ENCODE measurements around the gene AFM.

The AFM gene, protein sequence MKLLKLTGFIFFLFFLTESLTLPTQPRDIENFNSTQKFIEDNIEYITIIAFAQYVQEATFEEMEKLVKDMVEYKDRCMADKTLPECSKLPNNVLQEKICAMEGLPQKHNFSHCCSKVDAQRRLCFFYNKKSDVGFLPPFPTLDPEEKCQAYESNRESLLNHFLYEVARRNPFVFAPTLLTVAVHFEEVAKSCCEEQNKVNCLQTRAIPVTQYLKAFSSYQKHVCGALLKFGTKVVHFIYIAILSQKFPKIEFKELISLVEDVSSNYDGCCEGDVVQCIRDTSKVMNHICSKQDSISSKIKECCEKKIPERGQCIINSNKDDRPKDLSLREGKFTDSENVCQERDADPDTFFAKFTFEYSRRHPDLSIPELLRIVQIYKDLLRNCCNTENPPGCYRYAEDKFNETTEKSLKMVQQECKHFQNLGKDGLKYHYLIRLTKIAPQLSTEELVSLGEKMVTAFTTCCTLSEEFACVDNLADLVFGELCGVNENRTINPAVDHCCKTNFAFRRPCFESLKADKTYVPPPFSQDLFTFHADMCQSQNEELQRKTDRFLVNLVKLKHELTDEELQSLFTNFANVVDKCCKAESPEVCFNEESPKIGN

DNA sequence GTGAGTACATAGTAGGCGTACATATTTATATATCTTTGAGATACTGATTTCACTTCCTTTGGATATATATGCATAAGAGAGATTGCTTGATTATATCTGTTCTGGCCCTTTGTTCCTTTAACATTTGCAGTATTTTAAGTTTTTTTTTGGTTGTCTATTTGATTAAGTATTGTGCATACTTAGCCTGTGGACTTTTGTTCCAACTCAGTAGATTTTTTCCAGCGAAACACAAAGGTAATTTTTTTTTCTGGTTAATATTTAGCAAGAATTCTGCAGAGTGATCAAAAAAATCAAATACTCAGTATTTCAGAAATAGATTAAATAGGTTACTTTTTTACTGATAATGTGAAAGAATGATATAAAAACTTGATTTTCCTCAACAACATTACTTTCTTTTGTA lies at the start of gene AFM:
AFM (plus strand) TSS at position 388 of the 400 bp plus-strand sequence. CDS start 31 bp downstream, outside the sequence.
- no peak for DNase-seq (ENCODE audit: low read depth)

DNA sequence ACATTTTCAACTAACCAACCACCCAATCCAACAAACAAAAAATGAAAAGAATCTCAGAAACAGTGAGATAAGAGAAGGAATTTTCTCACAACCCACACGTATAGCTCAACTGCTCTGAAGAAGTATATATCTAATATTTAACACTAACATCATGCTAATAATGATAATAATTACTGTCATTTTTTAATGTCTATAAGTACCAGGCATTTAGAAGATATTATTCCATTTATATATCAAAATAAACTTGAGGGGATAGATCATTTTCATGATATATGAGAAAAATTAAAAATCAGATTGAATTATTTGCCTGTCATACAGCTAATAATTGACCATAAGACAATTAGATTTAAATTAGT lies 49.8 kb upstream of the AFM start:
- no peak for DNase-seq (ENCODE audit: low read depth)

DNA sequence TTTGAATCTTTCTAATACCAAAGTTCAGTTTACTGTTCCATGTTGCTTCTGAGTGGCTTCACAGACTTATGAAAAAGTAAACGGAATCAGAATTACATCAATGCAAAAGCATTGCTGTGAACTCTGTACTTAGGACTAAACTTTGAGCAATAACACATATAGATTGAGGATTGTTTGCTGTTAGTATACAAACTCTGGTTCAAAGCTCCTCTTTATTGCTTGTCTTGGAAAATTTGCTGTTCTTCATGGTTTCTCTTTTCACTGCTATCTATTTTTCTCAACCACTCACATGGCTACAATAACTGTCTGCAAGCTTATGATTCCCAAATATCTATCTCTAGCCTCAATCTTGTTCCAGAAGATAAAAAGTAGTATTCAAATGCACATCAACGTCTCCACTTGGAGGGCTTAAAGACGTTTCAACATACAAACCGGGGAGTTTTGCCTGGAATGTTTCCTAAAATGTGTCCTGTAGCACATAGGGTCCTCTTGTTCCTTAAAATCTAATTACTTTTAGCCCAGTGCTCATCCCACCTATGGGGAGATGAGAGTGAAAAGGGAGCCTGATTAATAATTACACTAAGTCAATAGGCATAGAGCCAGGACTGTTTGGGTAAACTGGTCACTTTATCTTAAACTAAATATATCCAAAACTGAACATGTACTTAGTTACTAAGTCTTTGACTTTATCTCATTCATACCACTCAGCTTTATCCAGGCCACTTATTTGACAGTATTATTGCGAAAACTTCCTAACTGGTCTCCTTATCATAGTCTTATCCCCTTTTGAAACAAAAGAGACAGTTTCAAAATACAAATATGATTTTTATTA lies 49.2 kb upstream of the AFM start:
- DNase-seq (ENCODE audit: low read depth) = no peak

DNA sequence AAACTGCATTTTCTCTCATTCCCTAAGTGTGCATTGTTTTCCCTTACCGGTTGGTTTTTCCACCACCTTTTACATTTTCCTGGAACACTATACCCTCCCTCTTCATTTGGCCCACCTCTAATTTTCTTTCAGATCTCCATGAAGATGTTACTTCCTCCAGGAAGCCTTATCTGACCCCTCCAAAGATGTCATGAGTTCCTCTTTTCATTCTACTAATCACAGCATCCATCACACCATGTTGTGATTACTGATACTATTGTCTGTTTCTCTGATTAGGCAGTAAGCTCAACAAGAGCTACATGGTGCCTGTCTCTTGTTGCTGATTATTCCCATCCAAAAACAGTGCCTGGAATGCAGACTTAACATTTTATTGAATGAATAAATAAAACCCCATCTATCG lies 48.4 kb upstream of the AFM start:
- DNase-seq (ENCODE audit: low read depth) = no peak

DNA sequence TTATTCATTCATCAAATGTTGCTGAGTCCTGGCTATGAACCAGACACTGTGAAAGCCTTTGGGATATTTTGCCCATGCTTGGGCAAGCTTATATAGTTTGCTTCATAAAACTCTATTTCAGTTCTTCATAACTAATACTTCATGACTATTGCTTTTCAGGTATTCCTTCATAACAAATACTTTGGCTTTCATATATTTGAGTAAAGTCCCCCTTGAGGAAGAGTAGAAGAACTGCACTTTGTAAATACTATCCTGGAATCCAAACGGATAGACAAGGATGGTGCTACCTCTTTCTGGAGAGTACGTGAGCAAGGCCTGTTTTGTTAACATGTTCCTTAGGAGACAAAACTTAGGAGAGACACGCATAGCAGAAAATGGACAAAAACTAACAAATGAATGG lies 47.2 kb upstream of the AFM start:
- no peak for DNase-seq (ENCODE audit: low read depth)

DNA sequence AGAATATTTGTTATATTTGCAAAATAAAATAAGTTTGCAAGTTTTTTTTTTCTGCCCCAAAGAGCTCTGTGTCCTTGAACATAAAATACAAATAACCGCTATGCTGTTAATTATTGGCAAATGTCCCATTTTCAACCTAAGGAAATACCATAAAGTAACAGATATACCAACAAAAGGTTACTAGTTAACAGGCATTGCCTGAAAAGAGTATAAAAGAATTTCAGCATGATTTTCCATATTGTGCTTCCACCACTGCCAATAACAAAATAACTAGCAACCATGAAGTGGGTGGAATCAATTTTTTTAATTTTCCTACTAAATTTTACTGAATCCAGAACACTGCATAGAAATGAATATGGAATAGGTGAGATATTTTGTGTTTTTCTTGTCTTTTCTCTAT lies 45.6 kb upstream of the AFM start, which contains the start of gene AFP:
AFP (plus strand) TSS at position 238 of the 400 bp plus-strand sequence; CDS start at position 280, 42 bp downstream.
- no peak for DNase-seq (ENCODE audit: low read depth)

DNA sequence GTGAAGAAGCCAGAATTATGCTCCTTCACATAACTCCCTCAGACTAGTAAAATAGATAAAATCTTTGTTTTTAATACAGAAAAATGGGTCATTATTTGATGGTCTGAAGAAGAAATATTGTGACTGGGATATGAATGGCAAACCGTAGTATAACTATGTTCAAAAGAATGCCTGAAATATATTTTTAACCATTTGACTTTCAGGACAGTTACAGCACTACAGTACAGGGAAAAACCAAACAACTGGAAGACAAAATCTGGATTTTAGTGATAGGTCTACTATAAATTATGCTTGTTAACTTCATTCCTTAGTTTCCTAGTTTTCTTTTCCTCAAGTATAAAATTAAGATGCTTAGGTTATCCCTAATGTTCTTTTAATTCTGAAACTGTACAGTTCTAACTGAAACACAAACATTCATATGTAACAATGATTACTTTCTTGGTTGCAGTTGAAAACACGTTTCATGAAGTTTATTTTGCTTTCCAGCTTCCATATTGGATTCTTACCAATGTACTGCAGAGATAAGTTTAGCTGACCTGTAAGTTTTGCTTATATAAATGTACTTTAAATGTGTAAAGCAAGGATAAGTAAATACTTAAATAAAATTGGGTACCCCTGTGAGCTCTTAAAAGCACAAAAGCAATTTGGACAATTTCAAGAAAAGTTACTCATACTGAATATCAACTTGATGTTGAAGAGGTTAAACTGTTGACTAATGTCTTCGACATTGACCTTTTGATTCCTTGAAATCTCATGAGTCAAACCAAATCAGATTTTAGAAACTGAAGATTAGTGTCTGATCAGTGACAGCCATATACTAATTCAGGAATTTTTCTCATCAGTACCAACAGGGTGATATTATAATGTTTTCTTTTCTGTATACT lies 44.6 kb upstream of the AFM start:
- DNase-seq (ENCODE audit: low read depth) = no peak

DNA sequence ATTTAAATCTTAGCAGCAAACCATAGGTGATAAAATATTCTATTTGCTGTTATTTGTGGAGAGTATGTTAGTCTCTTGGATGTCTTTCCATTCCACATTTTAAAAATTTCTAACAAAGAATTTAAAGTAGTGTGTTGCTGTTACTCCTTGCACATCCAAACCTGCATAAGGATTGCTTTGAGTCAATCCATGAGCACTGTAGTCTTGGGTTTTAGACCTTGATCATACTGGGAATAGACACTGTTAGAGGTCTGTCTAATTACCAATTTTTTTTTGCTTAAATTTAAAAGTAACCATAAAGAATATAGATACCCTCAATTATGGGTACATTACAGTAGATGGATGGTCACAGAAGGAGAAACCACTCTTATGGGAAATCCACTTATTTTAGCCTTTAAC lies 44.0 kb upstream of the AFM start:
- DNase-seq (ENCODE audit: low read depth) = no peak

DNA sequence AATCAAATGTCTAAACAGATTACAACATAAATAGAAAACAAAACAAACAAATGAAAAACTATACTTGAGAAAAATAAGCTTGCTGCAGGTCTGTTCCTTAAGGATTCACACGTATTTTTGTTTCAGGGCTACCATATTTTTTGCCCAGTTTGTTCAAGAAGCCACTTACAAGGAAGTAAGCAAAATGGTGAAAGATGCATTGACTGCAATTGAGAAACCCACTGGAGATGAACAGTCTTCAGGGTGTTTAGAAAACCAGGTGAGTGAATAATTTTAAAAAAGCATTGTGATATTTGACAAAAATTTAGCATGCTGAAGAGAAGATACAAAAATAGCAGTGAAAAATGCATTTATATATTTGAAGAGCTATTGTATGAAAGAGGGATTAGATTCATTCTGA lies 43.5 kb upstream of the AFM start:
- DNase-seq (ENCODE audit: low read depth) = no peak

DNA sequence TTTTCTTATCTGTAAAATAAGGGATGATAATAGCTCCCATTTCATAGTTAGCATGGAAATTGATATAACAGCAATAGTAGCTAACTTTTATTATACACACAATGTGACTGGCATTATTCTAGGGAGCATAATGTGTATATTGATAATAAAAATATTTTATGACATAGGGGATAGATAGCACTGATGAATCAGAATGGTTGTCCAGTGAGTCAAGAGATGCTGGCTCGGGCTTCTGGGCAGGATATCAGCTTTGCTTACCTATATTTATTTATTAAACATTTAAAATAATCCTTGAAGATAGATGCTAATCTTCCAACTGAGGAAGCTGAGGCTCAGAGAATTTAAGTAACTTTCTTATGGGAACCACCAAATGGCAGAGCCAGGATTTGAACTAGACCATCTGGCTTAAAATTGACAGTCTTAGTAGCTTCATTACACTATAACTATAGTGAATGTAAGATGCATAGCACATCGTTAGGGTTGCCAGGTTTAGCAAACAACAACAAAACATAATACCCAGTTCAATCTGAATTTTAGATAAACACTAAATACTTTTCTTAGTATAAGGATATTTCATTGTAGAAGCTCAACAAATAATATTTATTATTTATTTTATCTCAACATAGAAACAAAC lies 42.8 kb upstream of the AFM start:
- DNase-seq (ENCODE audit: low read depth) = no peak

DNA sequence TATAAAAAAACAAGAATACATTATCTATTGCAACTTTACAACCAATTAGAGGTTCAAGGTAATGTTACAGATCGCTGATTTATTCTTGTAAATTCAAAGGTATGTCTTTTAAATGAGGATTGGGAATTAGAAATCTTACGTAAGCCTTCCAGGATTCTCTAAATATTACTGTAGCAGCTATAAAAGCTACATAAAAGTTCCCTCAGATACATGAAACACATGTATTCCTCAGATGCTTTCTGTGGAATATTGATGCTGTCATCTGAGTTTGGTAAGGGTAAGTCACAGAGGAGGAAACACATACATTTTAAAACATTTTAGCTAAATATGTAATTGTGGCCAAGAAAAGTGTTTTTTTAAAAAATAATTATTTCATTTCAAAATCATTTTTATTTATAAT lies 42.1 kb upstream of the AFM start:
- DNase-seq (ENCODE audit: low read depth) = no peak

DNA sequence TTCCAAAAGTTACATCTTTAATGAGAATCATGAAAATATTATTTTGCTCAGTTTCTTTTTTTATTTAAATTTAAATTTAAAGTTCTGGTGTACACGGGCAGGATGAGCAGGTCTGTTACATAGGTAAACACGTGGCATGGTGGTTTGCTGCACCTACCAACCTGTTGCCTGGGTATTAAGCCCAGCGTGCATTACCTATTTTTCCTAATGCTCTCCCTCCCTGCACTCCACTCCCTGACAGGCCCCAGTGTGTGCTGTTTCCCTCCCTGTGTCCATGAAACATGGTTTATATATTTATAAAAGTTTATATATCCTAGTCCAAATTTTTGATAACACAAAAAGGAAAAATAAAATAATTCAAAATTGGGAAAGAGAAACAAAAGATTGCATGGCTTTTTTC lies 41.6 kb upstream of the AFM start:
- no peak for DNase-seq (ENCODE audit: low read depth)

DNA sequence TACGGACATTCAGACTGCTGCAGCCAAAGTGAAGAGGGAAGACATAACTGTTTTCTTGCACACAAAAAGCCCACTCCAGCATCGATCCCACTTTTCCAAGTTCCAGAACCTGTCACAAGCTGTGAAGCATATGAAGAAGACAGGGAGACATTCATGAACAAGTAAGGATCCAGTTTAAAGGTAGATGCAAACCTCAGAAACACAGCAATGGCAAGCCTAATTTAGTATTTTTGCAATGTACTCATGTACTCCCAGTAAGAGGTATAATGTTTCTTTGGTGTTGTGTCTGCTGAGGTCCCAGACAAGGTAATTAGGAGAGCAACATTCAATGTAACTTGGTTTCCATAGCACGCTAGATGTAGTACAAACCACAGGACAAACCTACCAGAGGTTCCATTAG lies 40.9 kb upstream of the AFM start:
- no peak for DNase-seq (ENCODE audit: low read depth)

DNA sequence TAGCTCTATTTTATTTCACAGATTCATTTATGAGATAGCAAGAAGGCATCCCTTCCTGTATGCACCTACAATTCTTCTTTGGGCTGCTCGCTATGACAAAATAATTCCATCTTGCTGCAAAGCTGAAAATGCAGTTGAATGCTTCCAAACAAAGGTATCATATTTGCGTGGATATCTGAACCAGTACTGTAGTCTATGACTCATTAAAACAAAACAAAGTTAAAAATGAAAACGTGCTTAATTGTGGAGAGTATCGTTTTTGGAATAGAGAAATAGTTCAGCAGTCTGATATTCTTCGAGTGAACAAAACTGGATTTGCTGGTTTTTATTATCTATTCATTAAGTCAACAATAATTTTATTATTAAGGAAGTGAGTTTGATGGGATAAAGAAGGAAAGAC lies 39.3 kb upstream of the AFM start:
- DNase-seq (ENCODE audit: low read depth) = no peak

DNA sequence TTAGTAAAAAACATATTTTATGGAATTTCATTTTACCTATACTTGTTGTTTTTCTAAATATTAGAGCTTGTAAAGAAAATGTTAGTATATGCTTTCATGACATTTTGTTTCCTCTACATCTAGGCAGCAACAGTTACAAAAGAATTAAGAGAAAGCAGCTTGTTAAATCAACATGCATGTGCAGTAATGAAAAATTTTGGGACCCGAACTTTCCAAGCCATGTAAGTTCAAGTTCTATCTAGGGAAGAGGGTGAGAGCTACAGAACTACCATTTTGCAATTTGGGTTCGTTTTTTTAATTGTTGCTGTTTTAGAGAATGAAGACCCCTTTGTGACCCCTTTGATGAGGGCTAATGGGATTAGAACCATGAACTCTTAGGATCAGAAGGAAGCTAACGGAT lies 38.3 kb upstream of the AFM start:
- no peak for DNase-seq (ENCODE audit: low read depth)

DNA sequence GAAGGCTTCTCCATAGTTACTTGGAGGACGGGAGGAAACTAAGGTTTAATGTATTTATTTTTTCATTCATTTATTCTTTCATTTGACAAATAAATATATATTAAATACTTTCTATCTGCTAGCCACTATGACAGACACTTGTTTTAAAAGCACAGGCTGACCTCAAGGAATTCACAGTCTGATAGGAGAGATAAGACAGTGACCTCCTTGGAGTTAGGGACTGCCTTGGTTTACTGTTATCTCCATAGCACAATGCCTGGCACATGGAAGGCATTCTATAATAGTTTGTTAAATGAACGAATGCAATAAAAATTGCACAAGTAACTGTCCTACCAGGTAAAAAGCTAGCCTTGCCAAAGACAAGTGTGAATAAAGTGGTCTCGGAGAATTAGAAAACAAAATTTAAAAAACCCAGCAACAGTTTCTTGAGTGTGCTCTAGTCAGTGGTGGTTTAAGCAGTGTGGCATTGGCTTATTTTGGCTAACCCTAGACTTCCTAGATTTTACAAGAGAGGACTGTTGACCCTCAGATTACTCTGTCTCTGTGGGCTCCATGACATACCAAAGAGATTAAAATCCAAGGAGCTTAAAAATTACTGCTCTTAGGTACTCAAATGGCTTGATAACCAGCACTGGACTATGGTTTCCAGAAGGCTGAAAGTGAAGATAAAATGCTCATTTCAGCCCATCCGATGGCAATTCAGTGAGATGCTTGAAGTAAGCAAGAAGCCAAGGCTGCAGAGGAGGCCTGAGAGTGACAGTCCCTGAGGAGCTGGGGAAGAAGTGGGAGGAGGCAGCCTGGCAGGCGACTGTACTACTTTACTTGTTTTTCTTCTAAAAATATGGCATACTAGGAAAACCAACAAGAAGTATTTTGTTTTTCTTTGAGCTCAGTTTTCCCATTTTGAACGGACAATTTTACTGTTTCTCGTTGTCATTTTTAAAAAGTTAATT lies 35.9 kb upstream of the AFM start:
- DNase-seq (ENCODE audit: low read depth) = no peak

DNA sequence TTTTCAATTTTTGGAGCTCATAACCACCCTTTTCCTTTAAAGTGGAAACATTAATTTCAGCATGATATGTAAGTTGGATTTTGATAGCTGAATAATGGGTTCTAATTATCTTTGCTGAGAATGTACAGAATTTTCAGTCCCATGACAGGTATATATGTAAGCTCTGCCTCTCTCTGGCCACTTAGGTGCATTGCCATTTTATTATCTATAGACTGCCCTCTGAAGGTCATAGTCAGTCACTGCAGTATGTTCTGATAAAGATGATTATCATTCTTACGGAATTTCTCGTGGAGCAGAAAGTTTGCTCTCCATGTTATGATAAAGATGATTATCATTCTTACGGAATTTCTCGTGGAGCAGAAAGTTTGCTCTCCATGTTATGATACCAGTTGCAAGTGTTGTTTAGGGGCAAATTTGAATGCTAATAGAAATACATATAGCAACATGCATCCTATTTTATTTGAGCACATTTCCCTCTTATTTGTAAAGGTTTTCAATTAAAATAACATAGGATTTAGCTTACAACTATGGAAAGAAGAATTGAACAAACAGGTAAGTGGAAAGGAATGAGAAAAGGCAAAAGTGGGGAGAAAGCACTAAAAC lies 35.1 kb upstream of the AFM start:
- DNase-seq (ENCODE audit: low read depth) = no peak

DNA sequence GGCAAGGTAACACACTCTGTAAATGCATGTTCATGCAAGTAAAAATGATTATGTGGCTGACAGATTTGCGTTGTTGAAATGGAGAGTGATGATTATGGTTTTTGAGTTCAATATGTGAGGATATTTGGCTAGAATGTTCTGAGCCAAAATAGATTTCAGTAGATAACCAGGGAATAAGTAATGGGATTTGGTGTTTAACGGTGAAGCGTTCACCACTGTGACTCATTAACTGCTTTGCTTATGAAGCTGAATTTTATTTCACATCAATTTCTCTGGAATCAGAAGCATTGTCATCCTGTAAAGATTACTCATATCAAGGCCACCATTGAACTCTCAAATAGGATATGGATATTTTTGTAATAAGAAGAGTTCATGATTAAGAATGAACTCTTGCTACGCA lies 33.9 kb upstream of the AFM start:
- DNase-seq (ENCODE audit: low read depth) = no peak

DNA sequence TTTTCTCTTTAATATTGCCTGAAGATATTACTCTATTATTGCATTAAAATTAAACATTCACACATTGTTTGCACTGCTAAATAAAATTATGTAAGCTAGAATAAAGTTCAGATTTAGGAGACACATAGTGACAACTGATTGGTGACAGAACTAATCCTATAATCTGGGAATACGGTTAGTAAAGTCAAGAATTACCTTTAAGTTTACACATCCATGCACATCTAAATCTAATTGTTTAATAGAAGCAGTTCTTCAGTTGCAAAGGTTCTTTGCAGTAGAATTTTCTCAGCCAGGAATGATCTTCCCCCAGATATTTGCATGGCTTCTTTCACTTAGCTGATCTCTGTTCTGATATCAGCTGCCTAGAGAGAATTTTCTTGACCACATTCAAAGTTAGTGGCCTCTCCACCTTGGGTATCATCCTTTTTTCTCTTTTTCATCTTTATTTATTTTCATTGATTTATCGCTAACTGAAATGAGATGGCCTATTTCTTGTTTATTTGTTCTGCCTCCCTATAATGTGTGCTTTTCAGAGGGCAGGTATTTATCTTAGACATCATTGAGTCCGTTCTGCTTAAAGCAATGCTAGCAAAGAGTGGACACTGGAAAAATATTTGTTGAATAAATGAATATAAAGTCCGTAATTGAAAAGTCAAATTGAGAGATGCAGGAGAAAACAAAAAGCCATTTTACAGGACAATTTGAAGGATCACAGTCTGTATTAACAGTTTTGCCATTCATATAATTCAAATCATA lies 32.9 kb upstream of the AFM start:
- DNase-seq (ENCODE audit: low read depth) = no peak

All from stimulated activated CD8-positive, alpha-beta memory T cell treated with anti-CD3 and anti-CD28 coated beads, Interleukin-15, amount 100 ng/mL, for 24 hours (primary cell).